Lower lobe of right lung (tissue), 2 donors: Measurements from ENCODE around the gene OR2B6. TPM values are rescaled to one million over a fixed set of nuclear protein-coding genes. Genes with fewer than 3 reads are reported as not detected.
A peak's percentile ranks its signal among the peaks of the same experiment; 100 is the strongest.

Experiments used
- ATAC-seq, 2 donors: fragments of 200-7000 bp; cut with Tn5 transposase; one replicate each; pipeline ENCODE4 v1.9.1; 2020 to 2022; ENCODE audit warnings: mild to moderate bottlenecking in 2 of 2, moderate library complexity in 2 of 2
- DNase-seq: peaks from one replicate; pipeline ENCODE4 v3.0.0-alpha.2; 2020
- H3K27ac ChIP-seq: fragments of 200-600 bp; one replicate; pipeline ENCODE4 v1.8.0; 2022
- H3K27me3 ChIP-seq: fragments of 200-600 bp; one replicate; pipeline ENCODE4 v1.8.0; 2022; ENCODE audit warnings: low read depth
- H3K36me3 ChIP-seq: fragments of 200-600 bp; one replicate; pipeline ENCODE4 v1.8.0; 2022; ENCODE audit warnings: mild to moderate bottlenecking
- H3K4me1 ChIP-seq: fragments of 200-600 bp; one replicate; pipeline ENCODE4 v1.8.0; 2022
- H3K4me3 ChIP-seq: fragments of 200-600 bp; one replicate; pipeline ENCODE4 v1.8.0; 2022; ENCODE audit warnings: mild to moderate bottlenecking
- H3K9me3 ChIP-seq: fragments of 200-600 bp; one replicate; pipeline ENCODE4 v1.8.0; 2022
- intact Hi-C: fragments of 100-400 bp; cut with DNase I; formaldehyde crosslinking; loops from one replicate; pipeline ENCODE4 v1.11.0; 2022
- total RNA-seq: library from RNA; stranded (reverse); fragmentation: NEBNext Ultra II Directional; extraction: Animal tissue kit (Norgen Biotek cat#: 25700); gene quantifications from one replicate; pipeline ENCODE4 v1.2.1, GENCODE V29; 2021
- TF ChIP-seq, protein P1 (sequence below): fragments of 200-600 bp; IDR thresholded peaks from one replicate; pipeline ENCODE4 v1.8.0; 2022; ENCODE audit warnings: antibody characterized with exemption, mild to moderate bottlenecking
- donor health status: DM: no; HTN: yes; CAD: no; lungs with severe emphysema.

OR2B6 gene
- total RNA-seq, 1 donor from 2014 or later = not detected

GRCh38 chr6:27962506-27962905 lies 5.5 kb downstream of the OR2B6 start:
- no peak for ATAC-seq
- Histone ChIP-seq H3K36me3 (no peaks in the 10 kb centered on the region), H3K4me1 (no peaks in the 10 kb centered on the region), H3K4me3 (no peak overlapping the region), H3K27me3 (no peaks in the 10 kb centered on the region), H3K9me3 (no peaks in the 10 kb centered on the region), H3K27ac (no peak overlapping the region)
- DNase-seq = no peak
- TF ChIP-seq, protein P1, sequence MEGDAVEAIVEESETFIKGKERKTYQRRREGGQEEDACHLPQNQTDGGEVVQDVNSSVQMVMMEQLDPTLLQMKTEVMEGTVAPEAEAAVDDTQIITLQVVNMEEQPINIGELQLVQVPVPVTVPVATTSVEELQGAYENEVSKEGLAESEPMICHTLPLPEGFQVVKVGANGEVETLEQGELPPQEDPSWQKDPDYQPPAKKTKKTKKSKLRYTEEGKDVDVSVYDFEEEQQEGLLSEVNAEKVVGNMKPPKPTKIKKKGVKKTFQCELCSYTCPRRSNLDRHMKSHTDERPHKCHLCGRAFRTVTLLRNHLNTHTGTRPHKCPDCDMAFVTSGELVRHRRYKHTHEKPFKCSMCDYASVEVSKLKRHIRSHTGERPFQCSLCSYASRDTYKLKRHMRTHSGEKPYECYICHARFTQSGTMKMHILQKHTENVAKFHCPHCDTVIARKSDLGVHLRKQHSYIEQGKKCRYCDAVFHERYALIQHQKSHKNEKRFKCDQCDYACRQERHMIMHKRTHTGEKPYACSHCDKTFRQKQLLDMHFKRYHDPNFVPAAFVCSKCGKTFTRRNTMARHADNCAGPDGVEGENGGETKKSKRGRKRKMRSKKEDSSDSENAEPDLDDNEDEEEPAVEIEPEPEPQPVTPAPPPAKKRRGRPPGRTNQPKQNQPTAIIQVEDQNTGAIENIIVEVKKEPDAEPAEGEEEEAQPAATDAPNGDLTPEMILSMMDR = no peak
- intact Hi-C loops = no loop called here

DNA sequence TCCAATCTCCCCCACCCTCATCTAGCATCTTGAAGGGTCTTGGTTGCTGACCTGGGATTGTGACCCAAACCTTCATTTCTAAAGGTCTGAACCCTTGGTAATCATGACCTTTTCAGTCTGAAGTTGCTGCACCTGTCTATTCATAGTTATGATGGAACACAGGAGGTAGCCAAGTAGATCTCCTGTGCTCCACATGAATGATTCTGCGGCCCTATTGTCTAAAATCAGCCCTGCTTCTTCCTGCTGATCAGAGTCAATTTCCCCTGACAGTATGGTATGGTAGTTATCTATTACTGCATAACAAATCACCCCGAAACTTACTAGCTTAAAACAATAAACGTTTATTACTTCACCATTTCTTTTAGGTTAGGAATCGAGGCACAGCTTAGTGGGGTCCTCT lies 9.0 kb downstream of the OR2B6 start:
- TF ChIP-seq, protein P1 = no peak
- Histone ChIP-seq H3K4me1 (no peaks in the 10 kb centered on the region), H3K36me3 (no peaks in the 10 kb centered on the region), H3K27ac (no peak overlapping the region), H3K9me3 (peaks cover 10% of the 10 kb centered on the region), H3K4me3 (no peak overlapping the region), H3K27me3 (no peaks in the 10 kb centered on the region)
- DNase-seq (no peak), ATAC-seq (no peak)
- intact Hi-C loops = no loop called here

DNA sequence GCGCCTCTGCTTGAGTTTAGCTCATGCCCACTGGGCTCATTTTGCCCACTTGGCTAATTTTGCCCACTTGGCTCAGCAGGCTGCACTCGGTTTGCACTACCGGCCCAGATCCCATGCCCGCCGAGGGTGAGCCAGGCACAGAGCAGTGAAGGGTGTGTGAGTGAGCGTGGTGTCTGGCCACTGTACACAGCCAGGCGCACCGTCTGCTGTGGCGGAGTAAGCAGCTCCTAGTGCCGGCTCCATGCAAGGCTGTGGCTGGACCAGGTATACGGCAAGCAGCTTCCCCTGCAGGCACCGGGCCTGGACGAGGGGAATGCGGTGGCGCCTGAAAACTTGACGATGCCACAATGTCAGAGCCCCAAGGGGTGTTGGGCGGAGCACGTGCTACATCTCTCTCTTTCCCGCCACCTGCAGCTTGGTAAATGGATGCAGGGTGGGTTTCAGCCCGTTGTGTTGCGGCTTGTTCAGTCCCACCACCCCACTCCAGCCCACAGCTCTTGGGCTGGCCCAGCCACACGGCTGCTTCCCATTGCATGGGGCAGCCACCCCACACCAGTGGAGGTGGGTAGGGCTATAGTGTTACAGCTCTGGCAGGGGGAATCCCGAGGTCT lies 9.9 kb downstream of the OR2B6 start:
- Histone ChIP-seq H3K36me3 (no peaks in the 10 kb centered on the region), H3K27me3 (no peaks in the 10 kb centered on the region), H3K9me3 (peaks cover 10% of the 10 kb centered on the region), H3K4me1 (no peaks in the 10 kb centered on the region), H3K4me3 (no peak overlapping the region), H3K27ac (no peak overlapping the region)
- intact Hi-C loops = no loop called here
- DNase-seq (no peak), ATAC-seq (peak in 1 of 2 donors; percentile 17)
- TF ChIP-seq, protein P1 = no peak

DNA sequence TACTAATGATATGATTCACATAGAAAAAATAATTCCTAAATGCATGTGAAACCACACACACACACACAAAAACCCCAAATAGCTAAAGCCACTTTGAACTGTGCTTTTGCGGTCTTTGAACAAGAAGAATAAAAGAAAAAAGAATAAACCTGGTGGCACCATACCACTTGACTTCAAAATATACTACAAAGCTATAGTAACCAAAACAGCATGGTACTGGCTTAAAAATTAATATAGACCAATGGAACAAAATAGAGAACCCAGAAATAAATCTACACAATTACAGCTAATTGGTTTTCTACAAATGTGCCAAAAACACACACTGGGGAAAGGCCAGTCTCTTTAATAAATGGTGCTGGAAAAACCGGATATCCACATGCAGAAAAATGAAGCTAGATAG lies 13.4 kb downstream of the OR2B6 start:
- ATAC-seq (no peak), DNase-seq (no peak)
- TF ChIP-seq, protein P1 = no peak
- Histone ChIP-seq H3K4me3 (no peak overlapping the region), H3K27ac (no peak overlapping the region), H3K4me1 (no peaks in the 10 kb centered on the region), H3K9me3 (peaks cover 10% of the 10 kb centered on the region), H3K36me3 (no peaks in the 10 kb centered on the region), H3K27me3 (no peaks in the 10 kb centered on the region)
- intact Hi-C loops = no loop called here

GRCh38 chr6:27972750-27973149 lies 15.7 kb downstream of the OR2B6 start:
- Histone ChIP-seq H3K9me3 (peaks cover 10% of the 10 kb centered on the region), H3K27me3 (no peaks in the 10 kb centered on the region), H3K4me1 (no peaks in the 10 kb centered on the region), H3K36me3 (no peaks in the 10 kb centered on the region), H3K27ac (no peak overlapping the region), H3K4me3 (no peak overlapping the region)
- DNase-seq (no peak), ATAC-seq (no peak)
- TF ChIP-seq, protein P1 = no peak
- intact Hi-C loops = no loop called here
